NCI-H2196 (cell line): ENCODE measurements around the gene DACT2.

Source experiments
- DNase-seq: peaks from one replicate; lab custom pipeline; 2025; ENCODE audit not compliant: unreplicated experiment; lab: John Stamatoyannopoulos, UW

The DACT2 gene

GRCh38 chr6:168349718-168350210, 30.2 kb upstream of the DACT2 start:
- no peak for DNase-seq

GRCh38 chr6:168348186-168348585, 28.6 kb upstream of the DACT2 start:
- no peak for DNase-seq

- no peak for DNase-seq
Observed at GRCh38 chr6:168347615-168348014, 28.0 kb upstream of the DACT2 start.

- DNase-seq, result no peak
Observed at GRCh38 chr6:168347053-168347452, 27.5 kb upstream of the DACT2 start.

- no peak for DNase-seq
Observed at GRCh38 chr6:168345896-168346754, 26.5 kb upstream of the DACT2 start.

- DNase-seq, result no peak
Observed at GRCh38 chr6:168345266-168345665, 25.7 kb upstream of the DACT2 start.

GRCh38 chr6:168344338-168344737, 24.8 kb upstream of the DACT2 start:
- DNase-seq, result no peak

GRCh38 chr6:168343239-168344150, 23.9 kb upstream of the DACT2 start:
- DNase-seq, result no peak

- DNase-seq, result no peak
Observed at GRCh38 chr6:168342636-168343035, 23.1 kb upstream of the DACT2 start.

GRCh38 chr6:168341280-168341900, 21.8 kb upstream of the DACT2 start:
- DNase-seq, result no peak

GRCh38 chr6:168340819-168341218, 21.2 kb upstream of the DACT2 start:
- no peak for DNase-seq

GRCh38 chr6:168338777-168339176, 19.2 kb upstream of the DACT2 start:
- no peak for DNase-seq

GRCh38 chr6:168336967-168337366, 17.4 kb upstream of the DACT2 start:
- DNase-seq, result no peak

- DNase-seq, result no peak
Observed at GRCh38 chr6:168333989-168334388, 14.4 kb upstream of the DACT2 start.

- DNase-seq, result no peak
Observed at GRCh38 chr6:168333491-168333890, 13.9 kb upstream of the DACT2 start.

- no peak for DNase-seq
Observed at GRCh38 chr6:168333039-168333438, 13.5 kb upstream of the DACT2 start.

- no peak for DNase-seq
Observed at GRCh38 chr6:168332020-168332419, 12.4 kb upstream of the DACT2 start.

- DNase-seq, result no peak
Observed at GRCh38 chr6:168331058-168331457, 11.5 kb upstream of the DACT2 start.

- no peak for DNase-seq
Observed at GRCh38 chr6:168330403-168330802, 10.8 kb upstream of the DACT2 start.

- no peak for DNase-seq
Observed at GRCh38 chr6:168328086-168328485, 8.5 kb upstream of the DACT2 start.
